ENCODE results near the gene IL23A.

The IL23A gene

GRCh38 chr12:56361487-56362129 lies 22.9 kb downstream of the IL23A start:
- no peak for DNase-seq (ENCODE audit: low read depth, low spot score)

GRCh38 chr12:56362130-56363059 lies 23.7 kb downstream of the IL23A start, which contains the start of gene APOF:
Gene APOF, minus strand, starts transcription at chr12:56362857. Its CDS starts 112 bp downstream, at chr12:56362745.
- no peak for DNase-seq (ENCODE audit: low read depth, low spot score)

GRCh38 chr12:56366948-56367347 lies 28.3 kb downstream of the IL23A start:
- DNase-seq (ENCODE audit: low read depth, low spot score) = no peak

GRCh38 chr12:56373515-56373914 lies 34.8 kb downstream of the IL23A start:
- DNase-seq (ENCODE audit: low read depth, low spot score) = no peak

- no peak for DNase-seq (ENCODE audit: low read depth, low spot score)
Measured at GRCh38 chr12:56374726-56375597, 36.3 kb downstream of the IL23A start.

DNA sequence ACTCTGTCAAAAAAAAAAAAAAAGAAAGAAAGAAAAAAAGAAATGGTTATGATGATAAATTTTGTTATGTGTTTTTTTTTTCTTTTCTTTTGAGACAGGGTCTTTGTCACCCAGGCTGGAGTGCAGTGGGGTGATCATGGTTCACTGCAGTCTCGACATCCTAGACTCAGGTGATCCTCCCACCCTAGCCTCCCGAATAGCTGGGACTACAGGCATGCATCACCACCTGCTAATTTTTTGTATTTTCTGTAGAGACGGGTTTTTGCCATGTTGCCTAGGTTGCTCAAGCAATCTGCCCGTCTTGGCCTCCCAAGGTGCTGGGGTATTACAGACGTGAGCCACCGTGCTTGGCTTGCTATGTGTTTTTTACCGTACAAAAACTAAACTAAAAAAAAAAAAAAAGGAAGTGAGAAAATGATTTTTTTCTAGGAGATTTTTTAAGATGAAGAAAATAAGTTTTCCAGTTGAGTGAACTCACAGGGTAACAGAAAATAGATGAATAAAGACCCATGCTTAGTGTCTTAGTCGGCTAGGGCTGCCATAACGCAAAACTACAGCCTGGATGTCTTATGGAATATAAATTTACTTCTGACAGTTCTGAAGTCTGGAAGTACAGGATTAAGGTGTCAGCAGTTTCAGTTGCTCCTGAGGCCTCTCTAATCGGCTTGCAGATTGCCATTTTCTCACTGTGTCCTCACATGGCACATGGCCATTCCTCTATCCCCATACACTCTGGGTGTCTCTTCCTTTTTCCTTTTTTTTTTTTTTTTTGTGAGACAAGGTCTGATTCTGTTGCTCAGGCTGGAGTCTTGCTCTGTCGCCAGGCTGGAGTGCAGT lies 37.1 kb downstream of the IL23A start:
- DNase-seq (ENCODE audit: low read depth, low spot score) = no peak

- DNase-seq (ENCODE audit: low read depth, low spot score) = peak; percentile 45
Measured at GRCh38 chr12:56377310-56377988, 38.8 kb downstream of the IL23A start.

DNA sequence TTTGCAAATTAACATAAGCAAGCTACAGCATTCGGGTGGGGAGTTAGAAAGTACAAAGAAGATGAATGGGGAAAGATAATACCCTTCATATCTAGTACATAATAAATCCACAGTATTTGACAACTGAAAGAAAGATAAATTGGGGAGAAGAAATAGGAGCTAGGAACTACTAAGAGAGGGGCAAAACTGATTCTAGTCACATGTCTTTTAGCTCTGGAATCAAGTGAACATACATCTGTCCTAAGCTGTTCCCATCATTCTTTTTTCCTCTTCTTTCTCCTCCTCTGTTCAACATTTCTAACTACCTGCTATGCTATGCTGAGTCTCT lies 39.3 kb downstream of the IL23A start:
- DNase-seq (ENCODE audit: low read depth, low spot score) = no peak

GRCh38 chr12:56382611-56383010 lies 43.9 kb downstream of the IL23A start:
- no peak for DNase-seq (ENCODE audit: low read depth, low spot score)

DNA sequence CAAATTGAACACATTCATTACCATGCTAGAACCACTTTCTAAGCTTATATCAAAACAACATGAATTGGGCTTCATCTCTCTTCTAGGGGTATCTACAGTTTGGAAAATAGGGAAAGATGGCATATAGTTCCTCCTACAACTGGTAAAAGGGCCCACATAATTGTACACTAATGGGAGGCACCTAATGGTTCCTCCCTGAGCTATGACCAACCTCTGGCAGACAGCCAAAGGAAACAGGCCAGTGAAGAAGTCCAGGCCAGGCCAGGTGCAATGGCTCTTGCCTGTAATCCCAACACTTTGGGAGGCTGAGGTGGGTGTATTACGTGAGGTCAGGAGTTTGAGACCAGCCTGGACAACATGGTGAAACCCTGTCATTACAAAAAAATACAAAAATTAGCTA lies 47.2 kb downstream of the IL23A start:
- no peak for DNase-seq (ENCODE audit: low read depth, low spot score)

- DNase-seq (ENCODE audit: low read depth, low spot score) = no peak
Measured at GRCh38 chr12:56387152-56387736, 48.6 kb downstream of the IL23A start.

DNA sequence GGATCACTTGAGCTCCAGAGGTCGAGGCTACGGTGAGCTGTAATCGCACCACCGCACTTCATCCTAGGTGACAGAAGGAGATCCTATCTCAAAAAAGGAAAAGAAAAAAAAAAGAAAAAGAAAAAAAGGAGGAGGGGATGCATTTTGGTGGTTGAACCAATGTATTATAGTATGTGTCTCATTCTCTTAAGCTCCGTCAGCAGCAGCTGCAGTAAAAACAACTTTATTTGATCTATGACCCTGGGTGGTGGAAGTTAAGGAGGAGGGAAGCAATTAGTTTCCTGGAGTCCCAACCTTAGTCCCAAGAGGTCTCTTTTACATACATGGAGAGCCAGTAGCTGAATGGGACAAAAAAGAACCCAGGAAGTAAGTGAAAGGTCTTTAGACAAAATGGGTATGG lies 50.7 kb downstream of the IL23A start:
- no peak for DNase-seq (ENCODE audit: low read depth, low spot score)

Measured in ELF-1 (cell line).